ENCODE results near the gene SVEP1. TPM values are rescaled to one million over a fixed set of nuclear protein-coding genes. Genes with fewer than 3 reads are reported as not detected.

The SVEP1 gene
- polyA plus RNA-seq, 1 donor (not counting 4 experiments of a cell fraction or from before 2014, with no cell fraction given), result 0.14 TPM

GRCh38 chr9:110319781-110320492 is 259.6 kb downstream of the SVEP1 start:
- FAIRE-seq, result no peak
- Histone ChIP-seq H3K27ac (ENCODE audit: control insufficient read depth, insufficient read depth, low read length) (no peak overlapping the region), H4K20me1 (ENCODE audit: control insufficient read depth, extremely low read depth, insufficient read depth, low read length) (no peaks in the 10 kb centered on the region), H3K27me3 (ENCODE audit: control insufficient read depth, extremely low read depth, insufficient read depth, low read length) (no peaks in the 10 kb centered on the region), H3K36me3 (ENCODE audit: control insufficient read depth in 2 of 2, extremely low read depth in 1 of 2, insufficient read depth in 2 of 2, low read length in 2 of 2) (no peaks in the 10 kb centered on the region), H2AFZ (ENCODE audit: control insufficient read depth, low read length) (no peak overlapping the region), H3K9me3 (ENCODE audit: control insufficient read depth, low read depth, low read length) (no peaks in the 10 kb centered on the region), H3K9me1 (ENCODE audit: control insufficient read depth, extremely low read depth, insufficient read depth, low read length) (no peaks in the 10 kb centered on the region), H3K4me1 (ENCODE audit: control insufficient read depth, extremely low read depth, insufficient read depth, low read length) (peaks cover 5% of the 10 kb centered on the region), H3K9ac (ENCODE audit: control insufficient read depth, extremely low read depth, insufficient read depth, low read length) (no peak overlapping the region), H3K79me2 (ENCODE audit: control insufficient read depth, insufficient read depth, low read length) (no peaks in the 10 kb centered on the region), H3K4me2 (ENCODE audit: control insufficient read depth, extremely low read depth, insufficient read depth, low read depth, low read length) (no peak overlapping the region), H3K4me3 (ENCODE audit: control insufficient read depth in 2 of 3, extremely low read depth in 1 of 3, insufficient read depth in 2 of 3, low read depth in 1 of 3, low read length in 3 of 3) (no peak overlapping the region)
- dilution Hi-C loops (cut with MboI; ENCODE audit: extremely low pct_ligation_motif_present, low sequenced_read_pairs), result no loop called here
- DNase-seq (ENCODE audit: low read depth, low spot score), result no peak
- TF ChIP-seq CTCF (optimal IDR thresholded peaks at IDR 0.05 in 1 of 3, IDR thresholded peaks at IDR 0.05 in 1 of 3, conservative IDR thresholded peaks at IDR 0.05 in 1 of 3; ENCODE audit: extremely low read depth in 1 of 3, insufficient read depth in 2 of 3, low read length in 3 of 3) (no peak), EZH2 (IDR thresholded peaks at IDR 0.05; ENCODE audit: low read length) (no peak)

- Histone ChIP-seq H3K9ac (ENCODE audit: control insufficient read depth, extremely low read depth, insufficient read depth, low read length) (no peak overlapping the region), H3K36me3 (ENCODE audit: control insufficient read depth in 2 of 2, extremely low read depth in 1 of 2, insufficient read depth in 2 of 2, low read length in 2 of 2) (no peaks in the 10 kb centered on the region), H4K20me1 (ENCODE audit: control insufficient read depth, extremely low read depth, insufficient read depth, low read length) (no peaks in the 10 kb centered on the region), H3K9me3 (ENCODE audit: control insufficient read depth, low read depth, low read length) (no peaks in the 10 kb centered on the region), H3K9me1 (ENCODE audit: control insufficient read depth, extremely low read depth, insufficient read depth, low read length) (no peaks in the 10 kb centered on the region), H3K4me2 (ENCODE audit: control insufficient read depth, extremely low read depth, insufficient read depth, low read depth, low read length) (no peak overlapping the region), H3K4me1 (ENCODE audit: control insufficient read depth, extremely low read depth, insufficient read depth, low read length) (peaks cover 5% of the 10 kb centered on the region), H3K4me3 (ENCODE audit: control insufficient read depth in 2 of 3, extremely low read depth in 1 of 3, insufficient read depth in 2 of 3, low read depth in 1 of 3, low read length in 3 of 3) (no peak overlapping the region), H3K79me2 (ENCODE audit: control insufficient read depth, insufficient read depth, low read length) (no peaks in the 10 kb centered on the region), H2AFZ (ENCODE audit: control insufficient read depth, low read length) (no peak overlapping the region), H3K27me3 (ENCODE audit: control insufficient read depth, extremely low read depth, insufficient read depth, low read length) (no peaks in the 10 kb centered on the region), H3K27ac (ENCODE audit: control insufficient read depth, insufficient read depth, low read length) (no peak overlapping the region)
- dilution Hi-C loops (cut with MboI; ENCODE audit: extremely low pct_ligation_motif_present, low sequenced_read_pairs), result no loop called here
- FAIRE-seq (no peak), DNase-seq (ENCODE audit: low read depth, low spot score) (no peak)
- no peak for TF ChIP-seq CTCF (optimal IDR thresholded peaks at IDR 0.05 in 1 of 3, IDR thresholded peaks at IDR 0.05 in 1 of 3, conservative IDR thresholded peaks at IDR 0.05 in 1 of 3; ENCODE audit: extremely low read depth in 1 of 3, insufficient read depth in 2 of 3, low read length in 3 of 3)
- TF ChIP-seq EZH2 (IDR thresholded peaks at IDR 0.05; ENCODE audit: low read length), result no peak
These were observed 261.6 kb downstream of the SVEP1 start for GRCh38 chr9:110317911-110318310.

Measured in keratinocyte (primary cell).